AG10803 (cell line): ENCODE results near the gene MRFAP1L1.
A peak's percentile ranks its signal among the peaks of the same experiment; 100 is the strongest.

Source experiments
- DNase-seq: peaks from one replicate; pipeline ENCODE4 v3.0.0; 2010; ENCODE audit warnings: low read depth
- H3K4me3 ChIP-seq: 2 replicates; pipeline ENCODE4 v1.5.1; 2011; ENCODE audit warnings: mild to moderate bottlenecking, low read length, control low read depth
- CTCF ChIP-seq: conservative IDR thresholded peaks from 2 replicates; pipeline ENCODE4 v1.5.1; 2011; ENCODE audit warnings: mild to moderate bottlenecking, low read length, control low read depth, inconsistent platforms

MRFAP1L1 gene

GRCh38 chr4:6668391-6668790 is 41.3 kb downstream of the MRFAP1L1 start:
- TF ChIP-seq CTCF: no peak
- DNase-seq: peak; percentile 59
- H3K4me3 ChIP-seq: no peak overlapping the region

- no peak for DNase-seq
- no peak overlapping the region for H3K4me3 ChIP-seq
- no peak for TF ChIP-seq CTCF
Observed at GRCh38 chr4:6665320-6665654, 44.4 kb downstream of the MRFAP1L1 start.

GRCh38 chr4:6663596-6664393 is 45.9 kb downstream of the MRFAP1L1 start:
- no peak overlapping the region for H3K4me3 ChIP-seq
- DNase-seq: no peak
- TF ChIP-seq CTCF: no peak

DNA sequence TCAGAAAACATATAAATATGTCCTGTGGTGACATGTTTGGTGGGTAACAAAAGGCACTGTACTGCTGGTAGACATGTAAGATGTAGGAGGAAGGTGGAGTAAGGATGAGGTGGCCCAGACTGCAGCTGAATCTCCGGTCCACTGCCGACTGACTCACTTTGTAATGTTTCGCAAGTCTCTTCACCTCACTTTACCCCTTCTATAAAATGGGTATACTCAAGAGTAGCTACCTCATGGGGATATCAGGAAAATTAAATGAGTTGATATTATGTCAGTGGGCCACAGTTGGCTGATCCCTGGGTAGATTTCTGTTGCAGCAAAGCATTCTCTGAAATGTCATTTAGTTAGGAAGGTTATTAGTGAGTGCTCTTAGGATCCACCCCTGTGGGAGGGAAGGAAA is 47.1 kb downstream of the MRFAP1L1 start:
- H3K4me3 ChIP-seq: no peak overlapping the region
- no peak for TF ChIP-seq CTCF
- no peak for DNase-seq

- no peak for TF ChIP-seq CTCF
- H3K4me3 ChIP-seq: no peak overlapping the region
- DNase-seq: no peak
Observed at GRCh38 chr4:6660430-6660829, 49.2 kb downstream of the MRFAP1L1 start.

GRCh38 chr4:6659897-6660296 is 49.8 kb downstream of the MRFAP1L1 start:
- no peak for TF ChIP-seq CTCF
- H3K4me3 ChIP-seq: no peak overlapping the region
- no peak for DNase-seq

DNA sequence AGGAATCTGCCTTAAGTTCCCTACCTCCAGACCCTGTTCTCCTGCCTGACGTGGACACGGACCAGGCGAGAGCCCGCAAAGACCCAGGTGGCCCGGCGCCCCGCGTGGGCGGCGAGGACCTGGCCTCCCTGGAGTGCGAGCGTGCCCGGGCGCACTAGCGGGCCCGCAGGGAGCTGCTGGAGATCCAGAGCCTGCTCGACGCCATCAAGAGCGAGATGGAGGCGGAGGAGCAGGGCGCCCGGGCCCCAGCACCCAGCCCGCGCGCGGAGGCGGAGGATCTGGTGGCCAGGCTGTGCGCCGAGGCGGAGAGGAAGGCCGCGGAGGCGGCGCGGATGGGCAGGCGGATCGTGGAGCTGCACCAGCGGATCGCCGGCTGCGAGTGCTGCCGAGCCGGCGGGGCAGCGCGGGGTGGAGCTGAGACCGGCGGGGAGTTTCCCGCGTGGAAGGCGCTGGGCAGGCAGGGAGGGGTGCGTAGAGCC is 51.0 kb downstream of the MRFAP1L1 start:
- TF ChIP-seq CTCF: no peak
- DNase-seq: peak; percentile 58
- H3K4me3 ChIP-seq: peak overlapping the region; percentile 44
